NCI-H774 (cell line): Measurements from ENCODE around the gene RNU4-1.

Experiments used
- DNase-seq: peaks from one replicate; lab custom pipeline; 2025; lab: John Stamatoyannopoulos, UW

RNU4-1 gene

GRCh38 chr12:120290609-120291305 lies 2.3 kb downstream of the RNU4-1 start:
- DNase-seq, result peak; percentile 37

- DNase-seq, result no peak
Measured at GRCh38 chr12:120287491-120287890, 5.5 kb downstream of the RNU4-1 start.

- DNase-seq, result no peak
Measured at GRCh38 chr12:120286768-120287490, 6.1 kb downstream of the RNU4-1 start.

- no peak for DNase-seq
Measured at GRCh38 chr12:120284381-120284780, 8.7 kb downstream of the RNU4-1 start.

GRCh38 chr12:120283318-120283717 lies 9.7 kb downstream of the RNU4-1 start:
- no peak for DNase-seq

GRCh38 chr12:120278137-120279069 lies 14.6 kb downstream of the RNU4-1 start:
- no peak for DNase-seq

GRCh38 chr12:120276734-120277133 lies 16.3 kb downstream of the RNU4-1 start:
- DNase-seq, result no peak

- no peak for DNase-seq
Measured at GRCh38 chr12:120267736-120268135, 25.3 kb downstream of the RNU4-1 start.

GRCh38 chr12:120266180-120266870 lies 26.7 kb downstream of the RNU4-1 start:
- no peak for DNase-seq

GRCh38 chr12:120265473-120266179 lies 27.4 kb downstream of the RNU4-1 start, which contains the start of gene PXN:
PXN (minus strand) TSS chr12:120265730; CDS start chr12:120265629, 101 bp downstream.
- peak; percentile 71 for DNase-seq

- DNase-seq, result no peak
Measured at GRCh38 chr12:120264904-120265472, 28.0 kb downstream of the RNU4-1 start.

GRCh38 chr12:120264086-120264903 lies 28.7 kb downstream of the RNU4-1 start:
- DNase-seq, result no peak

- no peak for DNase-seq
Measured at GRCh38 chr12:120263748-120264085, 29.3 kb downstream of the RNU4-1 start.

- no peak for DNase-seq
Measured at GRCh38 chr12:120262852-120263747, 29.9 kb downstream of the RNU4-1 start.

- no peak for DNase-seq
Measured at GRCh38 chr12:120261951-120262851, 30.8 kb downstream of the RNU4-1 start.

GRCh38 chr12:120260607-120261006 lies 32.4 kb downstream of the RNU4-1 start:
- no peak for DNase-seq

- DNase-seq, result no peak
Measured at GRCh38 chr12:120259418-120260202, 33.4 kb downstream of the RNU4-1 start.
